HepG2 (cell line): Measurements from ENCODE around the gene AGPAT3. TPM values are rescaled to one million over a fixed set of nuclear protein-coding genes. Genes with fewer than 3 reads are reported as not detected.

Source experiments
- ATAC-seq: fragments of 200-7000 bp; cut with Tn5 transposase; 3 replicates; pipeline ENCODE4 v1.9.1; 2020; ENCODE audit warnings: mild to moderate bottlenecking, moderate library complexity
- BruUV-seq: library from RNA; stranded (reverse); fragments of 400-500 nt; replicated peaks from 2 replicates; lab custom pipeline; 2021; lab: Mats Ljungman, UMichigan
- CTCF ChIA-PET: fragments of 300-600 bp; formaldehyde crosslinking; extraction: SDS; loops from one replicate; lab custom pipeline; 2021; ENCODE audit warnings: low total read pairs, inconsistent platforms, low intra/inter-chr PET ratio; lab: Yijun Ruan, JAX
- POLR2A ChIA-PET: fragments of 350-600 bp; sonication (Branson Sonifier 250); formaldehyde crosslinking; loops from one replicate; lab custom pipeline; 2020; ENCODE audit warnings: antibody characterized with exemption, inconsistent platforms; lab: Yijun Ruan, JAX
- DNase-seq: peaks from one replicate; pipeline ENCODE4 v3.0.0-alpha.2; 2015; ENCODE audit warnings: low spot score
- FAIRE-seq: peaks from 3 replicates; lab custom pipeline; 2011; peaks lifted over from hg19 to GRCh38; lab: Jason Lieb, UNC
- H2AFZ ChIP-seq: one replicate; pipeline ENCODE4 v1.6.1; 2011; ENCODE audit warnings: low read length, inconsistent platforms
- H3K27ac ChIP-seq: fragments of 300-600 bp; 3 replicates; pipeline ENCODE4 v1.8.0; 2011; ENCODE audit warnings: mixed run types, mild to moderate bottlenecking, mixed read lengths, low read length, inconsistent platforms; ENCODE audit not compliant: insufficient read depth; ENCODE audit errors: extremely low read length
- H3K27me3 ChIP-seq, 2 experiments: fragments of 200-600 bp in 1 of 2; 2 replicates in 1 of 2; 3 replicates in 1 of 2; pipeline versions ENCODE4 v1.6.0 to v1.8.0; 2011; ENCODE audit warnings: low read length in 2 of 2, mild to moderate bottlenecking in 2 of 2, moderate library complexity in 2 of 2, inconsistent platforms in 1 of 2; ENCODE audit not compliant: insufficient read depth in 2 of 2, control insufficient read depth in 1 of 2
- H3K36me3 ChIP-seq, 2 experiments: fragments of 200-600 bp in 1 of 2; replicated peaks in 1 of 2; 2 replicates in 1 of 2; 3 replicates in 1 of 2; pipeline versions ENCODE4 v1.5.1 to v1.8.0; 2011; ENCODE audit warnings: low read length in 2 of 2, inconsistent platforms in 1 of 2; ENCODE audit not compliant: insufficient read depth in 2 of 2, control insufficient read depth in 1 of 2
- H3K4me1 ChIP-seq: 2 replicates; pipeline ENCODE4 v1.5.1; 2012; ENCODE audit warnings: low read length, inconsistent platforms; ENCODE audit not compliant: insufficient read depth
- H3K4me2 ChIP-seq: 2 replicates; pipeline ENCODE4 v1.6.0; 2011; ENCODE audit warnings: low read depth, low read length, inconsistent platforms
- H3K4me3 ChIP-seq, 3 experiments: fragments of 200-600 bp in 1 of 3; sonication (generic), shearing (Covaris generic) in 1 of 3; replicated peaks in 1 of 3; 2 replicates each; pipeline ENCODE4 v1.5.1; 2011 to 2016; ENCODE audit warnings: low read length in 3 of 3, inconsistent platforms in 2 of 3, low read depth in 2 of 3, mild to moderate bottlenecking in 2 of 3, control low read depth in 1 of 3, mixed read lengths in 1 of 3; ENCODE audit not compliant: insufficient read depth in 1 of 3
- H3K79me2 ChIP-seq: one replicate; pipeline ENCODE4 v1.6.1; 2011; ENCODE audit warnings: low read length, inconsistent platforms; ENCODE audit not compliant: insufficient read depth
- H3K9ac ChIP-seq: 2 replicates; pipeline ENCODE4 v1.6.0; 2011; ENCODE audit warnings: mild to moderate bottlenecking, low read depth, low read length, inconsistent platforms; ENCODE audit not compliant: insufficient read depth
- H3K9me3 ChIP-seq: 2 replicates; pipeline ENCODE4 v1.5.1; 2012; ENCODE audit warnings: mild to moderate bottlenecking, low read length
- H4K20me1 ChIP-seq: 2 replicates; pipeline ENCODE4 v1.6.0; 2011; ENCODE audit warnings: inconsistent platforms, mild to moderate bottlenecking, low read length, moderate library complexity; ENCODE audit not compliant: insufficient read depth
- NBN ChIP-seq: fragments of 450-650 bp; conservative IDR thresholded peaks from 2 replicates; pipeline ENCODE4 v1.6.1; 2017
- NPAS2 ChIP-seq: sonication (generic); formaldehyde crosslinking; IDR thresholded peaks from 2 replicates; pipeline ENCODE4 v1.8.0; 2022; ENCODE audit warnings: mild to moderate bottlenecking, missing genetic modification reagents, borderline replicate concordance
- SNAPC2 ChIP-seq: sonication (generic); formaldehyde crosslinking; IDR thresholded peaks from 2 replicates; pipeline ENCODE4 v1.8.1; 2022; ENCODE audit warnings: mild to moderate bottlenecking, missing genetic modification reagents
- TBP ChIP-seq: sonication (generic); formaldehyde crosslinking; IDR thresholded peaks from 2 replicates; pipeline ENCODE4 v1.5.0; 2020; ENCODE audit warnings: missing genetic modification reagents
- TCF7L2 ChIP-seq: IDR thresholded peaks from 2 replicates; pipeline ENCODE4 v1.6.1; 2011; ENCODE audit warnings: mild to moderate bottlenecking, low read depth, low read length, moderate library complexity
- WGBS: methylation state at CpG from one replicate; pipeline ENCODE4 v1.1.6; 2017; ENCODE audit warnings: low lambda C conversion rate; 5-methylcytosine and 5-hydroxymethylcytosine counted together
- in situ Hi-C: cut with HindIII; loops from 2 replicates; pipeline ENCODE4 v1.10.0; 2017; ENCODE audit warnings: low pct_unique_long_range_greater_than_20kb; ENCODE audit not compliant: extremely low pct_ligation_motif_present
- intact Hi-C: fragments of 100-400 bp; cut with micrococcal nuclease; formaldehyde crosslinking; loops from one replicate; pipeline ENCODE4 v1.10.0; 2022; ENCODE audit not compliant: unreplicated experiment
- polyA plus RNA-seq, 8 experiments: library from polyadenylated mRNA; depleted of rRNA in 3 of 8; stranded (reverse) in 7 of 8; unstranded in 1 of 8; fragments of >200 nt; fragmentation: Illumina TruSeq in 4 of 8; extraction: Trizol in 4 of 8; gene quantifications; 2 replicates each; pipeline versions ENCODE4 v1.2.1 to v1.2.3, GENCODE V29; 2011 to 2016; ENCODE audit warnings: low read depth in 4 of 8, missing spikeins in 1 of 8, mixed read lengths in 1 of 8; ENCODE audit not compliant: insufficient read depth in 1 of 8
- total RNA-seq, 5 experiments: library from RNA; depleted of rRNA; stranded (reverse); fragments of >200 nt; fragmentation: Illumina TruSeq; extraction: Trizol; gene quantifications; 2 replicates each; pipeline ENCODE4 v1.2.3, GENCODE V29; 2016; ENCODE audit warnings: low read depth in 1 of 5

The AGPAT3 gene
- total and polyA plus RNA-seq, 2 of the 13 experiments (the other 11 are each of a cell fraction or from before 2014, with no cell fraction given): 32.2 to 54.4 TPM

DNA sequence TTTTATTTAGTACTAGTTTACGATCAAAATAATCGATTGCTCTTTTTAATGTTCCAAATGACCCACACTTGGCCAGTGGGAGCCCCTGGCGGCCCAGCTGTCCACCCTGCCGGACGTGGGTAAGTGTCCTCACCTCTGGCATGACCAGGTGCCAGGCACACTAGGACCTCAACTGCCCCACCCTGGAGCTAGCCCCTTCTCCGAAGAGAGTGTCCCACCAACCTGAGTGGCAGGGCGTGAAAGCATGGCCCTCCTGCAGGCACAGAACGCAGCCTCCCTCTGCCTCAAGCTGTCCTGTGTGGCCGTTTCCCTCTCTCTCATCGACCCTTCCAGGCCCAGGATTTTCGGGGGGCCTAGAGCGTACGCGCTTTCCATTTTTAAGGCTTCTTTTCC is 32.9 kb upstream of the AGPAT3 start:
- Histone ChIP-seq H3K27me3 (peaks cover 8 to 35% of the 10 kb centered on the region in 2 experiments; a peak in 4 of 5 replicates), H3K4me3 (no peak overlapping the region), H4K20me1 (no peaks in the 10 kb centered on the region), H3K79me2 (no peaks in the 10 kb centered on the region), H3K4me2 (no peak overlapping the region), H3K9ac (no peak overlapping the region), H3K27ac (no peak overlapping the region), H3K9me3 (no peaks in the 10 kb centered on the region), H3K36me3 (no peaks in the 10 kb centered on the region), H2AFZ (no peak overlapping the region), H3K4me1 (peaks cover 33% of the 10 kb centered on the region)
- FAIRE-seq (no peak), ATAC-seq (no peak), DNase-seq (no peak)
- intact Hi-C loops (no loop called here), in situ Hi-C loops (loop anchor here (10.0 kb wide), 1 partner anchor 63 kb away; no protein-coding TSS in a partner anchor)
- POLR2A ChIA-PET: no interaction called here
- no TSS peak for BruUV-seq
- no peak for TF ChIP-seq SNAPC2 (CRISPR knock-in tag)
- 81% methylated on average over 14 of the region's 14 CpGs for WGBS
- CTCF ChIA-PET: no interaction called here

DNA sequence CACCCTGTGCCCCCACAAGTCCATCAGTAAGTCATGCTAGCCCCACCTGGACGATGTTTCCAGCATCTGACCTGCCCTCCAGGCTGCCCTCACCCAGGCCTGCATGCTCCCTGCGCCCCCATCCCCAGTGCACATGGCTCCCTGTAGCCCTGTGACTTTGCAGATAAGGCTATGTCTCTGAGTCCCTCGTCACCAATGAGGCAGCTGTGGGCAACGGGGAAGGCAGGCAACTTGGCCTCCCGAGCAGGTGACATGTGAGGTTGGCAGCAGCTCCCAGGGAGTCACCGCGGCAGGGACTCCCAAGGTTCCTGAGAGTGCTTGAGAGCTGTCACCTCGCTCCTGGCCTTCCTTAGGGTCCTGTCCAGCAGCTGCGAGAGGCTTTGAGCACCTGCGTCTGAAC is 32.4 kb upstream of the AGPAT3 start:
- no peaks in the 10 kb centered on the region for H3K9me3 ChIP-seq
- H4K20me1 ChIP-seq: no peaks in the 10 kb centered on the region
- 74% methylated on average over 8 of the region's 10 CpGs for WGBS
- intact Hi-C loops (no loop called here), in situ Hi-C loops (loop anchor here (10.0 kb wide), 1 partner anchor 62 kb away; no protein-coding TSS in a partner anchor)
- no peak for ATAC-seq
- no peak overlapping the region for H3K9ac ChIP-seq
- peaks cover 34% of the 10 kb centered on the region for H3K4me1 ChIP-seq
- no peak overlapping the region for H3K4me2 ChIP-seq
- peaks cover 8 to 32% of the 10 kb centered on the region in 2 experiments; a peak in 4 of 5 replicates for H3K27me3 ChIP-seq
- FAIRE-seq: no peak
- no peak overlapping the region for H3K27ac ChIP-seq
- H3K36me3 ChIP-seq: no peaks in the 10 kb centered on the region
- CTCF ChIA-PET: no interaction called here
- no TSS peak for BruUV-seq
- POLR2A ChIA-PET: no interaction called here
- no peaks in the 10 kb centered on the region for H3K79me2 ChIP-seq
- no peak overlapping the region for H3K4me3 ChIP-seq
- DNase-seq: no peak
- TF ChIP-seq TCF7L2 (no peak), NBN (no peak), TBP (no peak), NPAS2 (CRISPR knock-in tag) (no peak)
- H2AFZ ChIP-seq: no peak overlapping the region
